IMR-90 (cell line): ENCODE results near the gene MACF1. TPM values are rescaled to one million over a fixed set of nuclear protein-coding genes. Genes with fewer than 3 reads are reported as not detected.

Source experiments
- ATAC-seq: fragments of 200-7000 bp; cut with Tn5 transposase; 2 replicates; pipeline ENCODE4 v1.9.1; 2020; ENCODE audit warnings: low read depth, mild to moderate bottlenecking, moderate library complexity
- BruUV-seq: library from RNA; stranded (reverse); fragments of 400-500 nt; replicated peaks from 2 replicates; lab custom pipeline; 2021; lab: Mats Ljungman, UMichigan
- CTCF ChIA-PET: fragments of 300-600 bp; formaldehyde crosslinking; extraction: SDS; loops from one replicate; lab custom pipeline; 2021; ENCODE audit warnings: antibody characterized with exemption; lab: Yijun Ruan, JAX
- POLR2A ChIA-PET: fragments of 300-600 bp; sonication (Branson Sonifier 250); formaldehyde crosslinking; loops from one replicate; lab custom pipeline; 2022; ENCODE audit warnings: antibody characterized with exemption; ENCODE audit not compliant: unreplicated experiment; lab: Charles Lee
- DNase-seq: peaks from one replicate; pipeline ENCODE4 v3.0.0; 2013
- H2AFZ ChIP-seq: replicated peaks from 2 replicates; pipeline ENCODE3; 2013; ENCODE audit warnings: low read length, mild to moderate bottlenecking; ENCODE audit not compliant: poor library complexity
- H2AK5ac ChIP-seq: 2 replicates; pipeline ENCODE4 v1.6.1; 2013; ENCODE audit warnings: low read depth, low read length, inconsistent platforms
- H2AK9ac ChIP-seq: replicated peaks from 2 replicates; pipeline ENCODE3; 2013; ENCODE audit warnings: mild to moderate bottlenecking, low read depth, low read length, moderate library complexity; ENCODE audit not compliant: poor library complexity
- H2BK120ac ChIP-seq: 2 replicates; pipeline ENCODE4 v1.6.1; 2013; ENCODE audit warnings: low read depth, low read length, inconsistent platforms
- H2BK15ac ChIP-seq: 3 replicates; pipeline ENCODE4 v1.6.1; 2013; ENCODE audit warnings: low read depth, low read length, inconsistent platforms
- H2BK20ac ChIP-seq: 2 replicates; pipeline ENCODE4 v1.6.1; 2013; ENCODE audit warnings: low read depth, mild to moderate bottlenecking, inconsistent platforms, low read length, moderate library complexity
- H2BK5ac ChIP-seq: 2 replicates; pipeline ENCODE4 v1.6.1; 2013; ENCODE audit warnings: mild to moderate bottlenecking, low read depth, low read length, inconsistent platforms; ENCODE audit not compliant: poor library complexity, severe bottlenecking
- H3K14ac ChIP-seq: replicated peaks from 2 replicates; pipeline ENCODE4 v1.6.1; 2013; ENCODE audit warnings: low read depth, low read length, inconsistent platforms
- H3K18ac ChIP-seq: 2 replicates; pipeline ENCODE4 v1.6.1; 2013; ENCODE audit warnings: low read depth, low read length, control low read depth
- H3K23ac ChIP-seq: 2 replicates; pipeline ENCODE4 v1.6.1; 2013; ENCODE audit warnings: low read depth, low read length, inconsistent platforms
- H3K27ac ChIP-seq: 2 replicates; pipeline ENCODE4 v1.5.1; 2013; ENCODE audit warnings: mild to moderate bottlenecking, control low read depth, low read length; ENCODE audit not compliant: insufficient read depth
- H3K27me3 ChIP-seq: 2 replicates; pipeline ENCODE4 v1.6.1; 2013; ENCODE audit warnings: low read length; ENCODE audit not compliant: control insufficient read depth, insufficient read depth
- H3K36me3 ChIP-seq: 2 replicates; pipeline ENCODE4 v1.6.1; 2013; ENCODE audit warnings: low read length, mixed read lengths; ENCODE audit not compliant: control insufficient read depth, insufficient read depth
- H3K4ac ChIP-seq: 2 replicates; pipeline ENCODE4 v1.6.1; 2013; ENCODE audit warnings: low read depth, low read length, inconsistent platforms
- H3K4me1 ChIP-seq: 2 replicates; pipeline ENCODE4 v1.6.1; 2013; ENCODE audit warnings: low read length, mixed read lengths; ENCODE audit not compliant: control insufficient read depth, insufficient read depth
- H3K4me2 ChIP-seq: 2 replicates; pipeline ENCODE4 v1.6.1; 2013; ENCODE audit warnings: low read depth, mild to moderate bottlenecking, control low read depth, low read length, moderate library complexity
- H3K4me3 ChIP-seq: 2 replicates; pipeline ENCODE4 v1.5.1; 2013; ENCODE audit warnings: low read depth, mild to moderate bottlenecking, control low read depth, low read length, moderate library complexity; ENCODE audit not compliant: insufficient read depth
- H3K56ac ChIP-seq: 2 replicates; pipeline ENCODE4 v1.6.1; 2013; ENCODE audit warnings: low read length, inconsistent platforms; ENCODE audit not compliant: insufficient read depth; ENCODE audit errors: extremely low read depth
- H3K79me1 ChIP-seq, 2 experiments: 2 replicates each; pipeline ENCODE4 v1.6.1; 2013; ENCODE audit warnings: low read length in 2 of 2, inconsistent platforms in 1 of 2, low read depth in 1 of 2
- H3K9ac ChIP-seq: 2 replicates; pipeline ENCODE4 v1.6.1; 2013; ENCODE audit warnings: low read depth, low read length, control low read depth
- H3K9me1 ChIP-seq: 2 replicates; pipeline ENCODE4 v1.6.1; 2013; ENCODE audit warnings: low read length, inconsistent platforms; ENCODE audit not compliant: insufficient read depth
- H3K9me3 ChIP-seq: 2 replicates; pipeline ENCODE4 v1.6.1; 2013; ENCODE audit warnings: low read length; ENCODE audit not compliant: control insufficient read depth, insufficient read depth
- H4K20me1 ChIP-seq: 2 replicates; pipeline ENCODE4 v1.6.1; 2013; ENCODE audit warnings: low read length, inconsistent platforms; ENCODE audit not compliant: insufficient read depth
- H4K5ac ChIP-seq: 2 replicates; pipeline ENCODE4 v1.6.1; 2013; ENCODE audit warnings: mild to moderate bottlenecking, low read depth, low read length, control low read depth
- H4K8ac ChIP-seq, 2 experiments: 2 replicates each; pipeline ENCODE4 v1.6.1; 2013; ENCODE audit warnings: low read depth in 2 of 2, low read length in 2 of 2, control low read depth in 1 of 2, inconsistent platforms in 1 of 2
- H4K91ac ChIP-seq: 2 replicates; pipeline ENCODE4 v1.6.1; 2013; ENCODE audit warnings: low read depth, low read length, inconsistent platforms; ENCODE audit not compliant: insufficient read depth
- CTCF ChIP-seq: conservative IDR thresholded peaks from 2 replicates; pipeline ENCODE4 v1.5.1; 2012; ENCODE audit warnings: mild to moderate bottlenecking, low read depth, low read length, improper control_type of control experiment
- FOS ChIP-seq: fragments of 150-350 bp; IDR thresholded peaks from 2 replicates; pipeline ENCODE4 v1.6.1; 2016; ENCODE audit warnings: low read depth, low read length
- MAFK ChIP-seq: IDR thresholded peaks from 2 replicates; pipeline ENCODE4 v1.6.1; 2012; ENCODE audit warnings: low read depth, low read length, improper control_type of control experiment
- MAZ ChIP-seq: IDR thresholded peaks from 2 replicates; pipeline ENCODE4 v1.6.1; 2012; ENCODE audit warnings: low read depth, mild to moderate bottlenecking, low read length, improper control_type of control experiment, moderate library complexity, borderline replicate concordance
- MXI1 ChIP-seq: IDR thresholded peaks from 2 replicates; pipeline ENCODE4 v1.6.1; 2012; ENCODE audit warnings: low read depth, mild to moderate bottlenecking, low read length, moderate library complexity, borderline replicate concordance
- NFE2L2 ChIP-seq: fragments of 150-350 bp; IDR thresholded peaks from 2 replicates; pipeline ENCODE4 v1.6.1; 2016; ENCODE audit warnings: low read depth, mild to moderate bottlenecking, low read length
- SMC3 ChIP-seq: fragments of 150-350 bp; IDR thresholded peaks from 2 replicates; pipeline ENCODE4 v1.6.1; 2016; ENCODE audit warnings: low read depth, mild to moderate bottlenecking, antibody characterized with exemption, low read length, moderate library complexity
- WGBS, 2 experiments: methylation state at CpG; one replicate each; pipeline versions ENCODE4 v1.1.5 to v1.1.7; 2013; ENCODE audit warnings: missing lambda C conversion rate in 2 of 2; ENCODE audit not compliant: insufficient read length in 1 of 2; ENCODE audit errors: extremely low coverage in 2 of 2; 5-methylcytosine and 5-hydroxymethylcytosine counted together
- dilution Hi-C: fragments of 300-500 bp; cut with HindIII; formaldehyde crosslinking; loops from one replicate; pipeline ENCODE4 v1.14.3; 2018; ENCODE audit warnings: low sequenced_read_pairs; ENCODE audit not compliant: unreplicated experiment
- in situ Hi-C: fragments of 300-500 bp; cut with MboI; formaldehyde crosslinking; loops from 3 replicates; pipeline ENCODE4 v1.14.3; 2019; ENCODE audit warnings: low sequenced_read_pairs, inconsistent platforms, mixed read lengths
- intact Hi-C: fragments of 100-400 bp; cut with micrococcal nuclease; formaldehyde crosslinking; loops from 2 replicates; pipeline ENCODE4 v1.10.0; 2022
- polyA plus RNA-seq, 3 experiments: library from polyadenylated mRNA; depleted of rRNA; stranded (reverse); fragments of >200 nt; gene quantifications; 2 replicates each; pipeline ENCODE4 v1.2.3, GENCODE V29; 2012; ENCODE audit warnings: low replicate concordance in 1 of 3
- total RNA-seq: library from RNA; depleted of rRNA; stranded (reverse); fragments of >200 nt; gene quantifications from 2 replicates; pipeline ENCODE4 v1.2.3, GENCODE V29; 2012

Gene MACF1
- total and polyA plus RNA-seq, 2 of the 4 experiments (the other 2 are of a cell fraction) = 67.6 to 369 TPM

- H3K9me1 ChIP-seq = no peaks in the 10 kb centered on the region
- no peak overlapping the region for H3K18ac ChIP-seq
- no peak overlapping the region for H4K8ac ChIP-seq
- no peak overlapping the region for H2AK9ac ChIP-seq
- no peak overlapping the region for H2AFZ ChIP-seq
- no peak overlapping the region for H2BK20ac ChIP-seq
- ATAC-seq (no peak), DNase-seq (no peak)
- intact Hi-C loops = loop anchor here (5.0 kb wide), 1 partner anchor 178 kb away; no protein-coding TSS in a partner anchor
- H2BK15ac ChIP-seq = no peak overlapping the region
- H3K4me3 ChIP-seq = no peak overlapping the region
- no peak overlapping the region for H2BK120ac ChIP-seq
- no peak overlapping the region for H2BK5ac ChIP-seq
- no CpG with 5 or more reads among the region's 2 CpGs for WGBS, 2 experiments
- dilution Hi-C loops = loop anchor here (25.0 kb wide), 1 partner anchor 103 kb away; no protein-coding TSS in a partner anchor
- H3K56ac ChIP-seq = no peak overlapping the region
- no peak overlapping the region for H4K5ac ChIP-seq
- BruUV-seq = no TSS peak
- no peak overlapping the region for H3K14ac ChIP-seq
- no peak overlapping the region for H3K4me2 ChIP-seq
- H4K91ac ChIP-seq = no peak overlapping the region
- no peak overlapping the region for H2AK5ac ChIP-seq
- H3K36me3 ChIP-seq = peaks cover 53% of the 10 kb centered on the region
- no peaks in the 10 kb centered on the region for H3K4me1 ChIP-seq
- in situ Hi-C loops = no loop called here
- TF ChIP-seq MXI1 = no peak
- TF ChIP-seq NFE2L2 = no peak
- TF ChIP-seq MAZ = no peak
- no peak for TF ChIP-seq FOS
- TF ChIP-seq SMC3 = no peak
- no peak for TF ChIP-seq CTCF
- TF ChIP-seq MAFK = no peak
- no peaks in the 10 kb centered on the region for H3K9me3 ChIP-seq
- H4K20me1 ChIP-seq = no peaks in the 10 kb centered on the region
- no peak overlapping the region for H3K23ac ChIP-seq
- H3K27ac ChIP-seq = no peak overlapping the region
- H3K4ac ChIP-seq = no peak overlapping the region
- peaks cover 18 to 26% of the 10 kb centered on the region in 2 experiments for H3K79me1 ChIP-seq
- H3K27me3 ChIP-seq = no peaks in the 10 kb centered on the region
- ChIA-PET POLR2A (no interaction called here), CTCF (no interaction called here)
- H3K9ac ChIP-seq = no peak overlapping the region
Measured at GRCh38 chr1:39359028-39359570, 154.6 kb downstream of the MACF1 start.
